ENCODE measurements around the gene MPRIP.
"Not testable (repeated sequence)": the region's sequence is repeated elsewhere in the genome, so short reads cannot be mapped to it uniquely, and the experiment has no call there.

Gene MPRIP

GRCh38 chr17:17168401-17168800, 126.1 kb downstream of the MPRIP start:
- DNase-seq = no peak

GRCh38 chr17:17169396-17169795, 127.1 kb downstream of the MPRIP start:
- no peak for DNase-seq

GRCh38 chr17:17170346-17170985, 128.2 kb downstream of the MPRIP start:
- no peak for DNase-seq

GRCh38 chr17:17171186-17171585, 128.9 kb downstream of the MPRIP start:
- DNase-seq = no peak

GRCh38 chr17:17172001-17172939, 130.0 kb downstream of the MPRIP start:
- no peak for DNase-seq

GRCh38 chr17:17172990-17173389, 130.7 kb downstream of the MPRIP start:
- DNase-seq = no peak

GRCh38 chr17:17173921-17174320, 131.7 kb downstream of the MPRIP start:
- no peak for DNase-seq

- DNase-seq = no peak
Observed at GRCh38 chr17:17175340-17175739, 133.1 kb downstream of the MPRIP start.

- DNase-seq = peak; percentile 27
Observed at GRCh38 chr17:17175917-17176316, 133.7 kb downstream of the MPRIP start.

GRCh38 chr17:17176341-17176740, 134.1 kb downstream of the MPRIP start:
- DNase-seq = no peak

- peak; percentile 27 for DNase-seq
Observed at GRCh38 chr17:17177176-17177575, 134.9 kb downstream of the MPRIP start.

GRCh38 chr17:17179371-17179827, 137.1 kb downstream of the MPRIP start:
- DNase-seq = peak; percentile 62

GRCh38 chr17:17180141-17180603, 137.9 kb downstream of the MPRIP start:
- no peak for DNase-seq

GRCh38 chr17:17180741-17181525, 138.7 kb downstream of the MPRIP start:
- no peak for DNase-seq

GRCh38 chr17:17181666-17182597, 139.7 kb downstream of the MPRIP start:
- peak; percentile 62 for DNase-seq

GRCh38 chr17:17182598-17183136, 140.4 kb downstream of the MPRIP start:
- no peak for DNase-seq

- no peak for DNase-seq
Observed at GRCh38 chr17:17183744-17184143, 141.5 kb downstream of the MPRIP start.

- DNase-seq = not testable (repeated sequence)
Observed at GRCh38 chr17:17184985-17185757, 142.9 kb downstream of the MPRIP start.

- DNase-seq = no peak
Observed at GRCh38 chr17:17186051-17186450, 143.8 kb downstream of the MPRIP start.

GRCh38 chr17:17186551-17187505, 144.6 kb downstream of the MPRIP start:
- no peak for DNase-seq
